Neuron (in vitro differentiated cells): ENCODE data around the gene WNT9A.
"Not testable (repeated sequence)": the region's sequence is repeated elsewhere in the genome, so short reads cannot be mapped to it uniquely, and the experiment has no call there.

ENCODE experiments used
- H2AFZ ChIP-seq: one replicate; pipeline ENCODE4 v1.6.1; 2013; ENCODE audit warnings: low read depth, mild to moderate bottlenecking, inconsistent platforms, low read length, moderate library complexity
- H3K27me3 ChIP-seq: one replicate; pipeline ENCODE4 v1.6.1; 2013; ENCODE audit warnings: low read length; ENCODE audit not compliant: insufficient read depth
- H3K36me3 ChIP-seq: one replicate; pipeline ENCODE4 v1.6.1; 2013; ENCODE audit warnings: low read length; ENCODE audit not compliant: insufficient read depth
- H3K4me1 ChIP-seq: one replicate; pipeline ENCODE4 v1.6.1; 2013; ENCODE audit warnings: low read length; ENCODE audit not compliant: insufficient read depth
- H3K4me3 ChIP-seq: 2 replicates; pipeline ENCODE4 v1.5.1; 2013; ENCODE audit warnings: mild to moderate bottlenecking, low read length, moderate library complexity
- H3K9me3 ChIP-seq: one replicate; pipeline ENCODE4 v1.6.1; 2013; ENCODE audit warnings: low read length

The WNT9A gene

DNA sequence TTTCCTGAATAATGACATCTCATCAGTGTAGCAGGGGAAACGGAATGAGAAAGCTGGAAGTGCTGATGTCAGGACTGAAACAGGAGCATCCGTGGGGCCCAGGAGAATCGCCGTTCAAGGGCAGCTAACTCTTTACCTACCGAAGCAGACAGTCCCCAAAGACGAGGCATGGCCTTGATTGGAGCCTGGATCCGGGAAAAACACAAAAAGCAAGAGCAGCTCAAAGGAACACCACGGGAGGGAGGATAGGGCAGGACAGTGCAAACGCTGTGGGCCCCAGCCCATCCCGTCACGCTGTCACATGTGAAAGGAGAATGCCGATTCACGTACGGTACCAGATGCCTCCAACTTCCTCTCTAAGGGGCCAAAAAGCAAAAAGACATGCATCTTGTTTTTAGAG lies 34.9 kb downstream of the WNT9A start:
- Histone ChIP-seq H3K27me3 (no peaks in the 10 kb centered on the region), H3K4me1 (peaks cover 70% of the 10 kb centered on the region), H2AFZ (peak overlapping the region; percentile 44), H3K36me3 (no peaks in the 10 kb centered on the region), H3K9me3 (no peaks in the 10 kb centered on the region), H3K4me3 (peak overlapping the region; percentile 38)

DNA sequence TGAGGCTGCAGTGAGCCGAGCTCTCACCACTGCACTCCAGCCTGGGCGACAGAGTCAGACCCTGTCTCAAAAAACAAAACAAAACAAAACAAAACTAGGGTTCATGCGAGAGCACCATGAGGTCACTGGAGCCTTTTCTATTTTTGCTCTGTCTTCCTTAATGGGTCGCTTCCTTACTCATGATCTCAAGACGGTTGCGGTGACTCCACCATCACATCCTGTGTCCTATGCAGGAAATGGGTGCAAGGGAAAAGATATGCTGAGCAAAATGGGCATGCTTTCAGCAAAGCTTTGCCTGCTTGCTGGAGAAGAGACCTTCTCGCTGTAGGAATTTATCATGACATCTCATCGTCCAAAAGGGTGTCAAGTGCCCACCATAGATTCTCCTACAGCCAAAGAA lies 36.4 kb downstream of the WNT9A start:
- H3K27me3 ChIP-seq = no peaks in the 10 kb centered on the region
- no peak overlapping the region for H2AFZ ChIP-seq
- H3K36me3 ChIP-seq = no peaks in the 10 kb centered on the region
- H3K4me1 ChIP-seq = peaks cover 59% of the 10 kb centered on the region
- no peak overlapping the region for H3K4me3 ChIP-seq
- no peaks in the 10 kb centered on the region for H3K9me3 ChIP-seq

DNA sequence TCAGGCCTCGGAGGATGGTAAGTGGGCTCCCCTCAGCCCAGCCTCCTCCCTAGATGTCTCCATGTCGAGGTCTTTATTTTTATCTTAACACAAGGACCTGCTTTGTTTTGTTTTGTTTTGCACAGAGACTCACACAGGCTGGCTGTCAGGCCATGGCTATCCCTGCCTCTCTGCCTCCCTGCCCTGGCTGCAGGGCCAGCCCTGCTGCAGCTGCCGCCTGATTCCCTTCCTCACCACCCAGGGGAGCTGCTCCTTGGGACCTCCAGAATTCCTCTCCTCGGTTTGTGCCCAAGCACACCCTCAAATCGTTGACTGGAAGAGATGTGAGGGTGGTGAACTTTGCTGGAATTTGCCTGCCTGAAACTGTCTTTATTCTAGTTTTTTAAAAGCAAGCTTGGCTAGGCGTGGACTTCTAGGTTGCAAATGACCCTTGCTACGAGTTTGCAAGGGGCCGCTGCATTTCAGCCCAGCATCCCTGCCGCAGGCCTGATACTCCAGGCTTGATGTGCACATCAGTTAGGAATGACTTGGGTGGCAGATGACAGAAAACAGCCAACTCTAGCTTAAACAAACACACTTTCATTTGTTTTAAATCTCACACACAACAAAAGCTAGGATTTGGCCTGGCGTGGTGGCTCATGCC lies 37.1 kb downstream of the WNT9A start:
- Histone ChIP-seq H3K4me1 (peaks cover 52% of the 10 kb centered on the region), H3K36me3 (no peaks in the 10 kb centered on the region), H3K4me3 (no peak overlapping the region), H3K9me3 (no peaks in the 10 kb centered on the region), H2AFZ (peak overlapping the region; percentile 21), H3K27me3 (no peaks in the 10 kb centered on the region)

DNA sequence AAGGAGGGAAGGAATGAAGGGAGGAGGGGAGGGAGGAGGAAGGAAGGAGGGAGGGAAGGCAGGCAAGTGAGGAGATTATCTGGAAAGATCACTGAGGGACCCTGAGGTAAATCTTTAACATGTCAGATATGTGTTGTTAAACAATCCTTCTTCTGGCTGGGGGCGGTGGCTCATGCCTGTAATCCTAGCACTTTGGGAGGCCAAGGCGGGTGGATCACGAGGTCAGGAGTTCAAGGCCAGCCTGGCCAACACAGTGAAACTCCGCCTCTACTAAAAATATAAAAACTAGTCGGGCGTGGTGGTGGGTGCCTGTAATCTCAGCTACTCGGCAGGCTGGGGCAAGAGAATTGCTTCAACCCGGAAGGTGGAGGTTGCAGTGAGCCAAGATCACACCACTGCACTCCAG lies 37.8 kb downstream of the WNT9A start:
- not testable (repeated sequence) for H3K27me3 ChIP-seq, H2AFZ ChIP-seq, H3K36me3 ChIP-seq, H3K4me3 ChIP-seq, H3K9me3 ChIP-seq
- peaks cover 45% of the 10 kb centered on the region for H3K4me1 ChIP-seq

DNA sequence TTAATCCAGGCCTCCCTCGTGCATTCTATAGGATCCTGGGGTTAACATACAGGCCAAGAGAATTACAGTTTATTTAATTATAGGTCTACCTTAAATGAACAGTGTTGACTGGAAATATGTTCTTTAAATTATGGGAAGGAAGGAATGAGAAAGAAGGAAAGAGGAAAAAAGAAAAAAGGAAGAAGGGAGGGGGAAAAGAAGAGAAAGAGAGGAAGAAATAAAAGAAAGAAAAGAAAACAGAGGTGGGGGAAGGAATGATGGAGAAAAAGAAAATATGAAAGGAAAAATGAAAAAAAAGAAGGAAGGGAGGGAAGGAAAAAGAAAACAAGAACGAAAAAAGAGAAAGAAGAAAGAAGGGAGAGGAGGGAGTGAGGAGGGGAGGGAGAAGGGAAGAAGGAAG lies 38.5 kb downstream of the WNT9A start:
- H3K36me3 ChIP-seq = no peaks in the 10 kb centered on the region
- H3K9me3 ChIP-seq = no peaks in the 10 kb centered on the region
- H2AFZ ChIP-seq = no peak overlapping the region
- peaks cover 37% of the 10 kb centered on the region for H3K4me1 ChIP-seq
- no peak overlapping the region for H3K4me3 ChIP-seq
- no peaks in the 10 kb centered on the region for H3K27me3 ChIP-seq

DNA sequence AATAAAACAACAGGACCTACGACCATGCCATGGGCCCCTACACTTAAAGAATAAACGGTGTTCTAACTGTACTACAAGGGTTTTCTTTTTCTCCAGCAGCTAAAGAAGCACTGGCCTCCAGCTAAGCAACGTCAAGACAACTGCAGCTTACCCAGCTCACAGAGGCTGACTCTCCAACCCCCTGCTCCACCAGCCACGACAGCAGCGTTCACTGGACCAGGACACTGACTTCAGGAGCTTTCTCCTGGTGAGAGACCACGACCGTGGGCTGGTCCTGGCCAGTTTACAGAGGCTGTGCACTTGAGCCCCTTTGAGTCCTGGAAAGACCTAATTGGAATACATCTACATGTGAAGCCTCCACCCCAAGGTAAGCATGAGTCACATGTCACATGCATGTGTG lies 39.4 kb downstream of the WNT9A start:
- Histone ChIP-seq H2AFZ (no peak overlapping the region), H3K4me1 (peaks cover 29% of the 10 kb centered on the region), H3K4me3 (no peak overlapping the region), H3K36me3 (no peaks in the 10 kb centered on the region), H3K9me3 (no peaks in the 10 kb centered on the region), H3K27me3 (no peaks in the 10 kb centered on the region)

DNA sequence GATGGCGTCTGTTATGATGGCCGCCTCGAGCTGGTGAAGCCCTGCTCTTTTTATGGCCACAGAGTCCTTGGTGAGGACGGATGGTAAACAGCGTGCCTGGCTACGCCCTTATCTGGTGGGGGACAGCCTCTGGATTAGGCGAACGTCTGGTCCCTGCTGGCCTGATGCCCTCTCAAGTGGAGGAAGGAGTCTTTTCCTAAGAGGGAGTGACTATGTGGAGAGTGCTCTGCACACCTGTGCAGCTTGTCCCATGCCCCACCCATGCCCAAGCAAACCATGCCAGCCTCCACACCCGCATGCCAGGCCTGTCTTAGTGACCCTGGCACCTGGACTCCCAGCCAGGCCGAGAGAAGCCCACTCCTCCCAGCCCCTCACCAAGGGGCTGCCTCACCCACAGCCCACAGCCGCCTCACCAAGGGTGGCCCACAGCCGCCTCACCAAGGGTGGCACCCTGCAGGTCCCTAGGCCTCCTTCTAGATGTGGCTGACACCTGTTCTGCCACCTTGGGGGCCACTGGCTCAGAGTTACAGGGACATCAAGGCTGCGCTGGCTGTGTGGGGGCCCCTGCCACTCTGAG lies 40.2 kb downstream of the WNT9A start:
- Histone ChIP-seq H3K9me3 (no peaks in the 10 kb centered on the region), H3K4me1 (peaks cover 21% of the 10 kb centered on the region), H3K36me3 (no peaks in the 10 kb centered on the region), H3K4me3 (no peak overlapping the region), H2AFZ (no peak overlapping the region), H3K27me3 (no peaks in the 10 kb centered on the region)

DNA sequence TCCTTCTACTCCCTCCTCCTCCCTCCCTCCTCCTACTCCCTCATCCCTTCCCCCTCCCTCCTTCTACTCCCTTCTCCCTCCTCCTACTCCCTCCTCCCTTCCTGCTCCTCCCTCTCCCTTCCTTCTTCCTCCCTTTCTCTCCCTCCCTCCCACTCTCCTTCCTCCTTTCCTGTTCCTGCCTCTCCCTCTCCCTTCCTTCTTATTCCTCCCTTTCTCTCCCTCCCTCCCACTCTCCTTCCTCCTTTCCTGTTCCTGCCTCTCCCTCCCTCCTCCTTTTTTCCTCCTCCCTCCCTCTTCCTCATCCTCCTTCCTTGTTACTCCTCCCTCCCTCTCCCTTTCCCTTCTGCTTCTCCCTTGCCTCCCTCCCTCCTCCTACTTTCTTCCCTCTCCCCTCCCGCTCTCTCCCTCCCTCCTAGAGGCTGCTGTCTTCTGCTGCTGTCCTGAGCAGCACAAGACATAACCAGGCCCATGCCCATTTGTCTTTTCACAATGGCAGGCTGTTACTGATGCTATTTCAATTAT lies 41.1 kb downstream of the WNT9A start:
- H3K4me1 ChIP-seq = peaks cover 20% of the 10 kb centered on the region

DNA sequence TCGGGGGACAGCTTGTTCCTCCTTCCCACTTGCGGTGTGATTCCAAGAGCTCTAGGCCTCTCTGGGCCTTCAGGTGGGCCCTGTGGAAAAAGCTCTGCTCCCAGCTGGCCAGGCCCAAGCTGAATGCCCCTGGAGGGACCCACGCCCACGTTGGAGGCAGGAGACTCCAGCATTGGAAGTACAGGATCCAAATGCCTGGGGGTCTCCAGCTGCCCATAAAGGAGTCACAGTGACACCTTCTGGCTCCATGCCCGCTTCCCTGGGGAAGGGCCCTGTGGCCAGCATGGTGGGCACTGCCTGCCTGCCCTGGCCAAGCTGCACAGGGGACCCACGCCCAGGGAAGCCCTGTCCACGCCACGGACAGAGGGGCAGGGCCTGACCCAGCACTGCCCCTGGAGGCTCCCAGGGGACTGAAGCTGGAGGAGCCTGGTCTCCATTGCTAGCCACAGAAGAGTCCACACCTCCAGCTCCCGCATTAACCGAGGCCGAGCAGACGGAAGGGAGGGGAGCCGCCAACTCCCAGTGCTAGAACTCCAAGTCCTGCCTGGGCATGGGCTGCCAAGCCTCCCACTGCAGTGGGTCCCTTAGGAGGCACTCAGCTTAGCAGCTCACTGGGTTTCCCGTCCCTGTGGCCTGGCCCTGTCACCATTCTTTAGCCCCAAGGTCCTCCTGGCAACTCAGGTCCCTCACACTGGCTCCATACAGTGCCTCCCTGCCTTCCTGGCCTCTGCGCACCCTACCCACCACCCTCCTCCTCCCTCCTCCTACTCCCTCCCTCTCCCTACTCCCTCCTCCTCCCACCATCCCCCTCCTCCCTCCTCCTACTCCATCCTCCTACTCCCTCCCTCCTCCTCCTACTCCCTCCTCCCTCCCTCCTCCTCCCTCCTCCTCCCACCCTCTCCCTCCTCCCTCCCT lies 41.9 kb downstream of the WNT9A start:
- Histone ChIP-seq H3K9me3 (no peaks in the 10 kb centered on the region), H2AFZ (no peak overlapping the region), H3K36me3 (no peaks in the 10 kb centered on the region), H3K4me1 (peaks cover 18% of the 10 kb centered on the region), H3K27me3 (no peaks in the 10 kb centered on the region), H3K4me3 (no peak overlapping the region)

More for the DNA sequence above, 41.1 kb downstream of the WNT9A start:
- no peak overlapping the region for H2AFZ ChIP-seq
- no peaks in the 10 kb centered on the region for H3K27me3 ChIP-seq
- H3K4me3 ChIP-seq = no peak overlapping the region
- H3K9me3 ChIP-seq = no peaks in the 10 kb centered on the region
- H3K36me3 ChIP-seq = no peaks in the 10 kb centered on the region

DNA sequence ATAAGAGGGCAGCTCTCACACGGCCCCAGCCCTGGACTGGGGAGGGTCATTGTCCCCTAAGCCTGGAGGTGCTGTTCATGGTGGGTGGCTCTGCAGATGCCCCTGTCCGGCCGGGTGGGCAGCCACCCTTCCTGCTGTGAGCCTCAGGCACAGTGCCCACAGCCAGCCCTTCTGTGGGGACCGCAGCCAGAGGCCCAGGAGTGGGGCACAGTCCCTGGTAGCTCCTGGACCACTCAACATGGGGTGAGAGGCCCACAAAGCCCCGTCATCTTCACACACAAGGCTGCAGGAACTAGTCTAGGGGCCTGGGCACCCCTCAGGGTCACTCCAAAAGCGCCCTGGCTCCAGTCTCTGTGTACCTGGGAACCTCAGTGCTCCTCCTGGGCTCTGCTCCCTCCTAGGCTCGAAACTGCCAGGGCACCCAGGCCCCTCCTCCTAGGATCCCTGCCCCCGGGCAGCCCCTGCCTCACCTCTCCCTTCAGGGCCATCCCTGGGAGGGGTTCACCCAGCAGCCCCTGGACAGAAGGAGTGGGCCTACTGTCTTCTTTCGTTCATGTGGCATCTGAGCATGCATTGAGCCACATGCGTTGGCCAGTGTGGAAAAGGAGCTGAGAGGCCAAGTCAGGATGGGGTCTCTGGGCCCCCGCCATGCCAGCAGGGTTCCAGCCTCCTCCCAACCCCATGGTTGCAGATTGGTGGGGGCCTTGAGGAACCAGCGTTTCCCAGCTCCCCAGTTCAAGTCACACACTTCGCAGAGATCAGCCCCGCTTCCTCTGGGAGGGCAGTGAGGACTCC lies 43.0 kb downstream of the WNT9A start:
- H3K9me3 ChIP-seq = no peaks in the 10 kb centered on the region
- no peak overlapping the region for H3K4me3 ChIP-seq
- peaks cover 11% of the 10 kb centered on the region for H3K4me1 ChIP-seq
- no peaks in the 10 kb centered on the region for H3K36me3 ChIP-seq
- H2AFZ ChIP-seq = no peak overlapping the region
- peaks cover 4% of the 10 kb centered on the region for H3K27me3 ChIP-seq

DNA sequence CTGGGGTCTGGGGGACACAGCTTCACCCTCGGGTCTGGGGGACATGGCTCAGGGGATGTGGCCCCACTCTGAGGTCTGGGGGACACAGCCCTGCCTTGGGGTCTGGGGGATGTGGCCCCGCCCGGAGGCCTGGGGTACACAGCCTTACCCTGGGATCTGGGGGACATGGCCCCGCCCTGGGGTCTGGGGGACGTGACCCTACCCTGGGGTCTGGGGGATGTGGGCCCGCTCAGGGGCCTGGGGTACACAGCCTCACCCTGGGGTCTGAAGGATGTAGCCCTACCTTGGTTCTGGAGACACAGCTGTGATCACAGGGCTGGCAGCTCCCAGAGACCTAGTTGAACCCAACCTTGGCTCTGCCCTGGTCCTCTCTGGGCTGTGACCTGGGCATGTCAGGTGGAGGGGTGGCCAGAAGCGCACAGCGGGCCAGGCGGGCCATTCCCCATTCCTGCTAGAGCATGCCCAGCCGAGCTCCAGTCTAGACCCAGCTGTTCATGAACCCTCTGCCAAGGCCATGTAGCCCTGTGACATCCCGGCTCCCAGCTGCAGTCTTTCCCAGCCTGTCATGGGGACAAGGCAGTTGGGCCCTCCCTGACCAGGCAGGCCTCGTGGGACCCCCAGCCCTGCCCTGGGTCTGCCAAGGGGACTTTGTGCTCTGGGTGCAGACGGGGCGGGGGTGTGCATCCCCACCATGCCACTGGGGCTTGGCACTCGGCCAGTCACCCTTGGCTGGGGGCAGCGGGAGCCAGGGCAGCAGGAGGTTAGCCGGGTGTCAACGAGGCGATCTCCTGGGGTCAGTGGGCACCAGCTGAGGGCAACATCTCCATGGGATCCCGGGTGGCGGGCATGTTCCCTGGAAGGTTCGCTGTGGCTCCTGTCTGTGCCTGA lies 43.9 kb downstream of the WNT9A start:
- H3K9me3 ChIP-seq = no peaks in the 10 kb centered on the region
- H3K36me3 ChIP-seq = no peaks in the 10 kb centered on the region
- no peak overlapping the region for H3K4me3 ChIP-seq
- peaks cover 4% of the 10 kb centered on the region for H3K27me3 ChIP-seq
- no peak overlapping the region for H2AFZ ChIP-seq
- H3K4me1 ChIP-seq = peaks cover 11% of the 10 kb centered on the region

DNA sequence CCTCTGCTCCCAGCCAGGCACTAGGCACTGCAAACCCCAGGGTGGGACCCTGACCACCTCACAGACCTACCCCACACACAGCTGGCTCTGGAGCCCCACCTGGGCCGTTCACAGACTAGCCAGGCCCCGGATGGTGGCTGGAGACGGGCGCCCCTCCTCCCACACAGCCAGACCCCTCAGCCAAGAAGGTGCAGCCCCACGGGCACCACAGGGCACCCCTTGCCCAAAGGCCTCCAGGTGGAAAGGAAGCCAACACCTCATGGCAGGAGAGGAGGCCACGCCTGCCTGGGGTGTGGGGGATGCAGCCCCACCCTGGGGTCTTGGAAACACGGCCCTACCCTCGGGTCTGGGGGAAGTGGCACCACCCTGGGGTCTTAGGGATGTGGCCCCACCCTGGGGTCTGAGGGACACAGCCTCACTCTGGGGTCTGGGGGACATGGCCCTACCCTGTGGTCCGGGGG lies 44.6 kb downstream of the WNT9A start:
- no peaks in the 10 kb centered on the region for H3K9me3 ChIP-seq
- peaks cover 4% of the 10 kb centered on the region for H3K27me3 ChIP-seq
- H3K36me3 ChIP-seq = no peaks in the 10 kb centered on the region
- H3K4me3 ChIP-seq = no peak overlapping the region
- peaks cover 4% of the 10 kb centered on the region for H3K4me1 ChIP-seq
- H2AFZ ChIP-seq = no peak overlapping the region
